ENCODE data around the gene ZNF878.
A peak's percentile ranks its signal among the peaks of the same experiment; 100 is the strongest.
"Not testable (repeated sequence)": the region's sequence is repeated elsewhere in the genome, so short reads cannot be mapped to it uniquely, and the experiment has no call there.

Gene ZNF878

DNA sequence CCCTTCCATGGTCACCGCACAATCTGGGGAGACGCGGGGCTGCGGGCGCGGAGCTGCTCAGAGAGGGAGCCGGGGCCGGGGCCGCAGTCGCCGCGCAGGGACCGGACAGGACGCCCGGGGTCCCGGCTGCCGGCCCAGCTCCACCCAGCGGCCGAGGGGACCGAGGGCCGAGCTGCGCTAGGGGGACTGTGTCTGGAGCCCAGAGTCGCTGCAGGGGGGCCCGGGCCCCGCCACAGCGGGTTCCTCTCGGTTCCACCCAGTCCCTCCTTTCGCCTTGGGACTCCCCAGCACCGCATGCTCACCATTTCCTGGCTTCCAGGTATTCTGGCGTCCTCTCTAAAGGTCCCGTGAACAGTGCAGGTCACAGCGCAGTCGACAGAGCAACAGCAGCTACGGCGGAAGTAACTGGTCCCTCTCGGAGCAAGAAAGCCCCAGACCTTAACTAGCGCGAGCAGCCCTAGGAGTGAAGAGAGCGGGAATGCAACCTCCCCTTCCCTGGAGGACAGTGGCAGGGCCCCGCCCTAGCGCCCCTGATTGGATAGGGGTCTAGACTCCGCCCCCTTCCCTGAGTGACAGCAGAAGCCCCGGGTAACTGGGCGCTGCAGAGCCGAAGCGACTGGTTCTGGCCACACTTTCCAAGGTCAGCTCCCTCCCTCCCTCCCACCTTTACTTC, at the start of gene ZNF878:
TSS of gene ZNF878 (minus strand) at position 465 of the 673 bp plus-strand sequence. CDS start at position 305, 160 bp downstream.
- peak; percentile 68 for DNase-seq (ENCODE audit: low spot score)

GRCh38 chr19:12098040-12098439, 45.3 kb upstream of the ZNF878 start:
- no peak for DNase-seq (ENCODE audit: low spot score)

DNA sequence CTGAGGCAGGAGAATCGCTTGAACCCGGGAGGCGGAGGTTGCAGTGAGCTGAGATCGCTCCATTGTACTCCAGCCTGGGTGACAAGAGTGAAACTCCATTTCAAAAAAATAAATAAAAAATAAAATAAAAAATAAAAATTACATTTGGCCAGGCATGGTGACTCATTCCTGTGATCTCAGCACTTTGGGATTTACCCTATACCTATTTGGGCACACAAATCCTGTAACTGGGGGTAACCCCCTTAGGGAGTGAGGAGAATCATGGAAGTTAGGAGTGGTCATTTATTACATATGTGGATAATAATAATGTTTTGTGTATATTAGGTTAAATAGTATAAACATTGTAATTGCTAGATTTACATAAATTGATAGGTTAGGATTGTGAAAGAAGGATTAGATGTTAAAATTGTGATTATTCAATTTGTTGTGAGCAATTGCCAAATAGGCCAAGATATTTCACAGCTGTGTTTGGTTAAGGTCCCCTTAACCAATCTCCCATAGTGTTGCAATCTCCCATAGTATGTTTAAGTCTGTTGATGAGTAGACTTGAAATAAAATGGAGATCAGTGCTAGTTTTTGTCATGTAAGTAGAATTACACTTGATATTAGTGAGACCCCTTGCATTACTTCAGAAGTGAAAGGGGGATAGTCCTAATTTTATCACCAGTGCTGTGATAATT, 42.5 kb upstream of the ZNF878 start:
- no peak for DNase-seq (ENCODE audit: low spot score)

GRCh38 chr19:12093777-12094176, 41.0 kb upstream of the ZNF878 start:
- DNase-seq (ENCODE audit: low spot score) = no peak

GRCh38 chr19:12092956-12093355, 40.2 kb upstream of the ZNF878 start:
- DNase-seq (ENCODE audit: low spot score) = no peak

DNA sequence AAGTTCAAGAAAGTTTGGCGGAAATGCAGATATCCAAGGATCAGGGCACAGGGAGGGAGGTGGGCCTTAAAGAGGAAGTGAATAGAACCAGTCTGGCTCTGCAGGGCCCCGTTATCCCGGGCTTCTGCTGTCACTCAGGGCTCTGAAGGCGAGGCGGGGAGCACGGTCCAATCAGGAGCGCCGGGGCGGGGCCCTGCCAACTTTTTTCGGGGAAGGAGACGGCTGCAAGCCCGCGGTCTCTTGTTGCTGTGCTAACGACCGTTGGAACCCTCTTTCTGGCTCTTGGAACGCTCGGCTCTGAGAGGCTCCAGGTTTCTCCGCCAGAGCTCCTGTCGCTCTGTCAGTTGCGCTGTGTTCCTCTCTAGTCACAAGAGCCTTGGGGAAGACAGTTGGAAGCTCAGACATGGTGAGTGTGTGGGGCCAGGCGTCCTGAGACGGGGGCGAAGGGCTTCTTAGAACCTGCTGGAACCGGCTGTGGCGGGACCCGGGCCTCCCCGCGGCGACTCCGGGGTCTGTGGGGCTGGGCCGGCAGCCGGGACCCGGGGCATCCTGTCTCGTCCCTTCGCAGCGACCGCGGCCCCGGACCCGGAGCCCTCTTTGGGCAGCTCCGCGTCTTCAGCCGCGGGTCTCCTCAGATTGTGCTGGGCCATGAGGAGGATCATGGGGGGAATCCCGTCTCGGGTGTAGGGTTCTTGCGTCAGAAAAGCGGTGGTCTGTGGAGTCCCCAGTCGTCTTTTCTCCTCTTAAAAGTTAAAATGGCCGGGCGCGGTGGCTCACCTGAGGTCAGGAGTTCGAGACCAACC, 39.5 kb upstream of the ZNF878 start:
- no peak for DNase-seq (ENCODE audit: low spot score)

- DNase-seq (ENCODE audit: low spot score) = no peak
These were observed 38.0 kb upstream of the ZNF878 start for GRCh38 chr19:12090807-12091206.

DNA sequence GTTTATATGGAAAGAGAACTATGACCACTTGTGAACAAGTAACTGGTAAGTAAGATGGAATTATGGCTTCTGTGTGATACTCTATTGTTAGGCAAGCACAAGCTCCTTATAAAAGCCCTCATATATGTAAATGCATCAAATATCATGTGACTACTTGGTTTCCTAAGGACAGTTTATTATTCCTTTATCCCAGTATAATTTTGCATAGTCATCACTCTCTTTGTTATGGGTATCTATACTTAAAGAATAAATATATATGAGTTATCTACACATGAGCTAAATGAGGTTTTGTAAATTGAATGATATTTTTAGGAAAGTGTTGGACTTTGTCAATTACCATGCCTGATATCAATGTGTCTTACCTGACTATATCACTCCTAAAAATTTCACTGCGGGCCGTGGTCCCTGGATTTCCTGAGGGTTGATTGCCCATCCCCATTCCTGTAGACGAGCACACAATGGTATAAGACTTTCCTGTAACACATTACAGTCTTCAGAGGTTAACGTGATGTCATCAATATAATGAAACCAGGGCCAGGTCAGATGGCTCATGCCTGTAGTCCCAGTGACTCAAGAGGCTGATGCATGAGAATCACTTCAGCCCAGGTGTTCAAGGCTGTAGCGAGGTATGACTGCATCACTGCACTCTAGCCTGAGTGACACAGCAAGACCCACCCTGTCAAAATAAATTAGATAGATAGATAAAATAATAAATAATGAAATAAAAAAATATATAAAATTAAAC, 32.5 kb upstream of the ZNF878 start:
- DNase-seq (ENCODE audit: low spot score) = no peak

GRCh38 chr19:12083336-12083735, 30.6 kb upstream of the ZNF878 start:
- not testable (repeated sequence) for DNase-seq (ENCODE audit: low spot score)

- no peak for DNase-seq (ENCODE audit: low spot score)
These were observed 24.6 kb upstream of the ZNF878 start for GRCh38 chr19:12077375-12077774.

DNA sequence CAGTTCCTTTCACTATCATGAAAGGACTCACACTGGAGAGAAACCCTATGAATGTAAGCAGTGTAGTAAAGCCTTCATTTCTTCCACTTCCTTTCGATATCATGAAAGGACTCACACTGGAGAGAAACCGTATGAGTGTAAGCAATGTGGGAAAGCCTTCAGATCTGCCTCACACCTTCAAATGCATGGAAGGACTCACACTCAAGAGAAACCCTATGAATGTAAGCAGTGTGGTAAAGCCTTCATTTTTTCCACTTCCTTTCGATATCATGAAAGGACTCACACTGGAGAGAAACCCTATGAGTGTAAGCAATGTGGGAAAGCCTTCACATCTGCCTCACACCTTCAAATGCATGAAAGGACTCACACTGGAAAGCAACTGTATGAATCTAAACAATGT, 23.6 kb upstream of the ZNF878 start:
- DNase-seq (ENCODE audit: low spot score) = not testable (repeated sequence)

- no peak for DNase-seq (ENCODE audit: low spot score)
These were observed 22.9 kb upstream of the ZNF878 start for GRCh38 chr19:12075538-12076139.

DNA sequence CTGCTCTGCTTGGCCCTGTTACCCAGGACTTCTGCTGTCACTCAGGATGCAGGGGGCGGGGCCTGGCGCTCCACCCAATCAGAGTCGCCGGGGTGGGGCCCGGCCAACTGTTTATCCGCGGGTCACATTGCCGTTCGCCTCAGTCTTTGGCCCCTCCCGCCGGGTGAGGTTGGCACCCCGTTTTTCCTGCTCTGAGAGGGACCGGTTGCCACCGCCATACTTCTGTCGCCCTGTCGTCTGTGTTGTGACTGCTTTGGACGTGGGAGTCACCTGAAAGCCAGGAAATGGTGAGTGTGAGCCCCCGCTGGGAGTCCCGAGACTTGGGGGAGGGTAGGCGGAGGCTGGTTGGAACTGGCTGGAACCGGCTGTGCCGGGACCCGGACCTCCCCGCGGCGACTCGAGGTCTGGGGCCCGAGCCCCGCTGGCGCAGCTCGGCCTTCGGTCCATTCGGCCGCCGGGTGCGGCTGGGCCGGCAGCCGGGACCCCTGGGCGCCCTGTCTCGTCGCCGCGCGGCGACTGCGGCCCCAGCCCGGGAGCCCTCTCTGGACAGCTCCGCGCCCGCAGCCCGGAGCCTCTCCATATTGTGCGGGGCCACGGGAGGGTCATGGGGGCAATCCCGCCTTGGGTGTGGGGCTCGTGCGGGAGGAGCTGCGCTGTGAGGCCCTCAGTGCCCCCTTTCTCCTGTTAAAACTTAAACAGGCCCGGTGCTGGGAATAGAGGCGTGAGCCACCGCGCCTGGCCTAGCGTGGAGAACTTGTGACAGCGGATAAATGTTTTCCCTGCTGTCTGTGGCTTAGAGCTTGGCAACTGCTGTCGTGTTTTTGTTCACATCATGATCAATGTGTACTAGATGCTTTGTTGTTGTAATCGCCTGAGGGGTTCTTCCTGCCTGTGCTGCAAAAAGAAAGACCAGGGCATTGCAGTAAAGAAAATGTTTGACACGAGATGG, 12.1 kb upstream of the ZNF878 start, which contains the start of gene ZNF844:
TSS of gene ZNF844 (plus strand) at position 142 of the 949 bp plus-strand sequence. CDS start at position 285, 143 bp downstream.
- no peak for DNase-seq (ENCODE audit: low spot score)

DNA sequence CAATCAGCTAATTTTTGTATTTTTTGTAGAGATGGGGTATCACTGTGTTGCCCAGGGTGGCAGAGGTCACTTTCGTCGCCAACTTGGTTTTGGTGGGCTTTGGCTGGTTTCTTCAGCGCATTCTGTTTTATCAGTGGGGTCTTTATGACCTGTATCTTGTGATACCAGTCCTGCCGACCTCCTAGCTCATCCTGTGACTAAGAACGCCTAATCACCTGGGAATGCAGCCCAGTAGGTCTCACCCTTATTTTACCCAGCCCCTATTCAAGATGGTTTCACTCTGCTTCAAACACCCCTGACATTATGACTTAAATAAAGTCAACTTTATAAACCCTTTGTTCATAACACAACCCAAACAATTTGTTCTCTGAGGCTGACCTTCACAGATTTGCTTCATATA, 3.0 kb upstream of the ZNF878 start:
- DNase-seq (ENCODE audit: low spot score) = no peak

- DNase-seq (ENCODE audit: low spot score) = no peak
These were observed 667 bp downstream of the ZNF878 start for GRCh38 chr19:12052091-12052496.

DNA sequence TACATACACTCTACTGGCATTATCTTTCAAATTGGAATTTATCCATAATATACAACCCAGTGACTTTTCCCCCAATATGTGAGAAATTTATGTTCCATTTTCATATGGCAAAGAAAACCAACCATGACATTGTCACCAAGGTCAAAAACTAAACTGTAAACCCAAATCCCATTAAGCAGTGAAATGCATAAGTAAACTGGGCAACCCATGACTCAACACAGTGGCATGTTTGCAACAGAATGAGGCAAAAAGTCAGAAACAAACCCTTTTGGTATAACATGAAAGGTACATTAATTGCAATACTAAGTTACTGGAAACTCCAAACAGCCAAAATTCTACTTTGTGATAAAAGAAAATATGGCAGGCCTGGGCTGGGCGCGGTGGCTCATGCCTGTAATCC, 4.9 kb downstream of the ZNF878 start:
- DNase-seq (ENCODE audit: low spot score) = no peak

DNA sequence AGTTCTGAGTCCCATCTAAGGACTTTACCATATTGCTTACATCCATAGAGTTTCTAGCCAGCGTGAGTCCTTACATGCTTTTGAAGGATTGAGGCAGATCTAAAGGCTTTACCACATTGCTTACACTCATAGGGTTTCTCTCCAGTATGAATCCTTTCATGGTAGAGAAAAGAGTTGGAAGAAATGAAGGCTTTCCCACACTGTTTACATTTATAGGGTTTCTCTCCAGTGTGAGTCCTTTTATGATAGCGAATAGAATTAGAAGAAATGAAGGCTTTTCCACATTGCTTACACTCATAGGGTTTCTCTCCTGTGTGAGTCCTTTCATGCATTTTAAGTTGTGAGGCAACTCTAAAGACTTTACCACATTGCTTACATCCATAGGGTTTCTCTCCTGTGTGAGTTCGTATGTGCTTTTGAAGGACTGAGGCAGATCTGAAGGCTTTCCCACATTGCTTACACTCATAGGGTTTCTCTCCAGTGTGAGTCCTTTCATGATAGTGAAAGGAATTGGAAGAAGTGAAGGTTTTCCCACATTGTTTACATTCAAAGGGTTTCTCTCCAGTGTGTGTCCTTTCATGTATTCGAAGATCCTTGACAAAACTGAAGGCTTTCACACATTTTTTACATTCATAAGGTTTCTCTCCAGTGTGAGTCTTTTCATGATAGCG, 8.9 kb downstream of the ZNF878 start:
- DNase-seq (ENCODE audit: low spot score) = no peak

GRCh38 chr19:12042893-12043292, 9.9 kb downstream of the ZNF878 start:
- no peak for DNase-seq (ENCODE audit: low spot score)

DNA sequence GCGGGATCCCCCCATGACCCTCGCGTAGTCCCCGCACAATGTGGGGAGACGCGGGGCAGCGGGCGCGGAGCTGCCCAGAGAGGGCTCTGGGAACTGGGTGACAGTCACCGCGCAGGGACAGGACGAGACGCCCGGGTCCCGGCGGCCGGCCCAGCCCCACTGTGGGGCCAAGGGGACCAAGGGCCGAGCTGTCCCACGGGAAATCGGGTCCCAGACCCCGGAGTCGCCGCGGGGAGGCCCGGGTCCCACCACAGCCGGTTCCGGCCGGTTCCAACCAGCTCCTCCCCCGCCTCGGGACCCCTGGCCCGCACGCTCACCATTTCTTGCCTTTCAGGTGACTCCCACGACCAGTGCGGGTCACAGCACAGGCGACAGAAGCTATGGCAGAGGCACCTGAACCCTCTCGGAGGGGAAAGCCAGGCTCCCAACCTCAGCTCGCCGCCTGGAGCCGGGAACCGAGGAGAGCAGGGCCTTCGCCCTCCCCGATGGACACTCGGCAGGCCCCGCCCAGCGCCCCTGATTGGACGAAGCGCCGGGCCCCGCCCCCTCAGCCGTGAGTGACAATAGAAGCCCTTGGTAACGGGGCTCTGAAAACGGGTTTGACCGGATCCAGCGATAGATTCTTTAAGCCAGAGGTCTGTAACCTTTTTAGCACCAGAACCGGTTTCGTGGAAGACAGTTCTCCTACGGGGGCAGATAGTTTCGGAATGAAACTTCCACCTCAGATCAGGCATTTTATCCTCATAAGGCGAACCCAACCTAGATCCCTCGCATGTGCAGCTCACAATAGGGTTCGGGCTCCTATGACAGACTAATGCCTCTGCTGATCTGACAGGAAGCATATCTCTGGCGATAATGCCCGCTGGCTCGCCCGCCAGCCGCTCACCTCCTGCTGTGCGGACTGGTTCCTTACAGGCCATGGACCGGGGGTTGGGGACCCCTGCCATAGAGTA, 17.3 kb downstream of the ZNF878 start, which contains the start of gene ZNF433:
TSS of gene ZNF433 (minus strand) at position 460 of the 953 bp plus-strand sequence. CDS start at position 320, 140 bp downstream.
- DNase-seq (ENCODE audit: low spot score) = peak; percentile 26
